Tibial artery (tissue), 4 donors: Measurements from ENCODE around the gene PIGN.

Experiments used
- DNase-seq, 2 donors: peaks; one replicate each; pipeline ENCODE4 v3.0.0-alpha.2; 2019
- H3K27ac ChIP-seq, 2 donors: fragments of 200-600 bp; sonication (generic) in 1 of 2; 1 replicate in 1 of 2; 2 replicates in 1 of 2; pipeline ENCODE4 v1.5.1; 2018 to 2019; ENCODE audit warnings: mild to moderate bottlenecking in 1 of 2
- H3K27me3 ChIP-seq, 2 donors: fragments of 200-600 bp; sonication (generic) in 1 of 2; one replicate each; pipeline versions ENCODE4 v1.5.1 to v1.6.0; 2016 to 2019
- H3K36me3 ChIP-seq, 3 donors: fragments of 200-600 bp; sonication (generic) in 2 of 3; one replicate each; pipeline ENCODE4 v1.5.1; 2016 to 2019; ENCODE audit warnings: mild to moderate bottlenecking in 2 of 3
- H3K4me1 ChIP-seq, 4 donors: fragments of 200-600 bp; sonication (generic) in 2 of 4; 1 replicate in 3 of 4; 2 replicates in 1 of 4; pipeline ENCODE4 v1.5.1; 2016 to 2019
- H3K4me3 ChIP-seq, 2 donors: fragments of 200-600 bp; sonication (generic) in 1 of 2; 1 replicate in 1 of 2; 2 replicates in 1 of 2; pipeline ENCODE4 v1.5.1; 2018 to 2019; ENCODE audit warnings: mild to moderate bottlenecking in 2 of 2
- H3K9me3 ChIP-seq, 3 donors: fragments of 200-600 bp; sonication (generic) in 1 of 3; one replicate each; pipeline ENCODE4 v1.5.1; 2016 to 2019
- intact Hi-C: fragments of 100-400 bp; cut with DNase I; formaldehyde crosslinking; loops from one replicate; pipeline ENCODE4 v1.15.0; 2023; ENCODE audit warnings: low total_unique reads
- TF ChIP-seq, protein P1 (sequence below), 2 experiments: fragments of 200-600 bp in 1 of 2; fragments of 450-650 bp in 1 of 2; IDR thresholded peaks; one replicate each; pipeline ENCODE4 v1.5.1; 2017 to 2019; ENCODE audit warnings: antibody characterized with exemption in 2 of 2, mild to moderate bottlenecking in 1 of 2, moderate library complexity in 1 of 2

Gene PIGN

DNA sequence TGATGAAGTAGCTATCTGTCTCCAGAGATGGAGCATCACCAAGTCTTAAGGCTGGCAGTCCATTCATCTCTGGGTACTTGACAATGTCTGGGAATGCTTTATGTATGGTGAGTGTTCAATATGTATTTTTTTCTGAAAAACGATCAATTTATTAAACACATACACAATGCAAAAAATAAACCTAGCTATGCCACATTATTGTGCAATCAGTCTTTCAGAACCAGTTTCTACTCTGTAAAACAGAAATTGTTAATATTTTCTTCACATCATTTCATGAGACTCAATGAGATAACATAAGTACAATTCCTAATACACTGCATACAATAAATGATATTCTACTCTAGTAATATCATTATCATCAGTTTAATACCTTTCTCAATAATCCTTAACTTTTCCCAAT is 122.5 kb downstream of the PIGN start:
- TF ChIP-seq, protein P1, sequence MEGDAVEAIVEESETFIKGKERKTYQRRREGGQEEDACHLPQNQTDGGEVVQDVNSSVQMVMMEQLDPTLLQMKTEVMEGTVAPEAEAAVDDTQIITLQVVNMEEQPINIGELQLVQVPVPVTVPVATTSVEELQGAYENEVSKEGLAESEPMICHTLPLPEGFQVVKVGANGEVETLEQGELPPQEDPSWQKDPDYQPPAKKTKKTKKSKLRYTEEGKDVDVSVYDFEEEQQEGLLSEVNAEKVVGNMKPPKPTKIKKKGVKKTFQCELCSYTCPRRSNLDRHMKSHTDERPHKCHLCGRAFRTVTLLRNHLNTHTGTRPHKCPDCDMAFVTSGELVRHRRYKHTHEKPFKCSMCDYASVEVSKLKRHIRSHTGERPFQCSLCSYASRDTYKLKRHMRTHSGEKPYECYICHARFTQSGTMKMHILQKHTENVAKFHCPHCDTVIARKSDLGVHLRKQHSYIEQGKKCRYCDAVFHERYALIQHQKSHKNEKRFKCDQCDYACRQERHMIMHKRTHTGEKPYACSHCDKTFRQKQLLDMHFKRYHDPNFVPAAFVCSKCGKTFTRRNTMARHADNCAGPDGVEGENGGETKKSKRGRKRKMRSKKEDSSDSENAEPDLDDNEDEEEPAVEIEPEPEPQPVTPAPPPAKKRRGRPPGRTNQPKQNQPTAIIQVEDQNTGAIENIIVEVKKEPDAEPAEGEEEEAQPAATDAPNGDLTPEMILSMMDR (IDR thresholded peaks at IDR 0.05) = no peak
- Histone ChIP-seq H3K4me3 (no peak overlapping the region), H3K9me3 (no peaks in the 10 kb centered on the region), H3K27ac (no peak overlapping the region), H3K27me3 (no peaks in the 10 kb centered on the region), H3K36me3 (peaks cover 4 to 26% (median 9%) of the 10 kb centered on the region in 3 donors), H3K4me1 (no peaks in the 10 kb centered on the region)
- no peak for DNase-seq
- intact Hi-C loops = no loop called here

DNA sequence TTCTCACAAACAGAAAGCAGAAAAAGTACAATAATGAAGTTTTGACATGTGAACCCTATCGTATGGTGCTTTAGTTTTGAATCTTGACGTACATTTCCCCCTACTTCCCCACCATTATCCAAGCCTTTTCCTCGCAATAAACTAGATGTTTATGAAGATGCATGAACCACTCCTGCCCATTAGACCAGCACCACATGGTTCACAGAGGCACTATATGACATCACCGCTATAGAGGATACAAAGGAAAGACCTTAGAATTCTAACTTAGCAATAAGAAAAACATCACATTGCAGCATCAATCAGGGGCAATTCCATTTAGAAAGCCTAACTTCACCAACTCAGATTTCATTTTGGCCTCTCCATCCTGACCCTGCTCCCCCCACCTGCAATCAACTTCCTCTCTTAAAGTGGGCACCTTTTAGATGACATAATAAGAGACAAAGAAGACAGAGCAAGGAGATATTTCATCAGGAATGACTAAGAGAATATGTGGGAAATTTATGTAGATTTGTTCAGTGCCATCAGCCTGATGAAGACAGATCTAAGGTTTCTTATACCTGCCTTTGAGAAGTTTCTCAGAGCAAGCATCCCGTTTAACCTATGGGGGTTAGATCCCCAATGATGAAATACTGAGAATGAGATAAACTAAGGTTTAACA is 124.9 kb downstream of the PIGN start:
- no peak overlapping the region for H3K4me3 ChIP-seq
- no peaks in the 10 kb centered on the region for H3K9me3 ChIP-seq
- intact Hi-C loops = no loop called here
- H3K27ac ChIP-seq = no peak overlapping the region
- DNase-seq = no peak
- no peaks in the 10 kb centered on the region for H3K4me1 ChIP-seq
- no peaks in the 10 kb centered on the region for H3K27me3 ChIP-seq
- peaks cover 0 to 19% (median under 1%) of the 10 kb centered on the region in 3 donors for H3K36me3 ChIP-seq
- TF ChIP-seq, protein P1 (IDR thresholded peaks at IDR 0.05) = no peak

DNA sequence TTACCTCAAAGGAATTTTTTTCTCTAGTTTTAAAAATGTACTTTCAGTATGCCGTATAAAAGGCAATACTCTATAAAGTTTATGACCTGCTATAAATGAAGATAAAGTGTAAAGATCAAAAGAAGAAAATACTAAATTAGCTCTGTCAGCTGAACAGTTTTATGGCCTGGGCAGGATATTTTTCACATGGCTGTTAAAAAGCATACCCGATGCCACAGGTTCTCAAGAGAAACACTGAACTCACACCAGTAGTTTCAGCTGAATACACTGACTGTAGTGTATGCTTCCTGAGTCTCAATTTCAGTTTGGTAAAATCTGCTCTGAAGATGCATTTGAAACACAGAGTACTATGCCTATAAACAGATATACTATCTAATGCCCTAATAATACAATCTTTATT is 126.0 kb downstream of the PIGN start:
- intact Hi-C loops = no loop called here
- no peaks in the 10 kb centered on the region for H3K4me1 ChIP-seq
- TF ChIP-seq, protein P1 (IDR thresholded peaks at IDR 0.05) = no peak
- H3K9me3 ChIP-seq = no peaks in the 10 kb centered on the region
- H3K36me3 ChIP-seq = peaks cover 0 to 11% (median 0%) of the 10 kb centered on the region in 3 donors
- DNase-seq = no peak
- no peaks in the 10 kb centered on the region for H3K27me3 ChIP-seq
- H3K4me3 ChIP-seq = no peak overlapping the region
- H3K27ac ChIP-seq = no peak overlapping the region

DNA sequence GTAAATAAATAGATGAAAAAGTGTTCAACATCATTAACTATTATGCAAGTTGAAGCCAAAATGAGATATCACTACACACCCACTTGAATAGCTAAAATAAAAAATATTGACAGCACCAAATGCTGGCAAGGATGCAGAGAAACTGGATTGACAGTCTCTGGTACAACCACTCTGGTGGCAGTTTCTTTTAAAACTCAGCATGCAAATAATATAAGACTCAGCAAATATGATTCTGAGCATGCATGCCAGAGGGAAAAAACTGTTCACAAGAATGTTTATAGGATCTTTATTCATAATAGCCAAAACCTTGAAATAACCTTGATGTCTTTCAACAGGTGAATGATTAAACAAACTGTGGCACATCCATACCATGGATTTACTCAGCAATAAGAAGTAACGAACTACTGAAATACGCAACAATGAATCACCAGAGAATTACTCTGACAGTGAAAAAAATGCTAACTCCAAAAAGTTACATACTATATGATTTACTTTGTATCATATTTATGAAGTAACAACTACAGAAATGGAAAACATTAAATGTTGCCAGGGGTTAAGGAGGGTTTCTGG is 131.8 kb downstream of the PIGN start:
- TF ChIP-seq, protein P1 (IDR thresholded peaks at IDR 0.05) = no peak
- intact Hi-C loops = no loop called here
- no peaks in the 10 kb centered on the region for H3K9me3 ChIP-seq
- H3K4me1 ChIP-seq = no peaks in the 10 kb centered on the region
- no peak overlapping the region for H3K4me3 ChIP-seq
- H3K27ac ChIP-seq = no peak overlapping the region
- no peaks in the 10 kb centered on the region for H3K27me3 ChIP-seq
- H3K36me3 ChIP-seq = peaks cover 0 to 4% (median 2%) of the 10 kb centered on the region in 3 donors
- no peak for DNase-seq

DNA sequence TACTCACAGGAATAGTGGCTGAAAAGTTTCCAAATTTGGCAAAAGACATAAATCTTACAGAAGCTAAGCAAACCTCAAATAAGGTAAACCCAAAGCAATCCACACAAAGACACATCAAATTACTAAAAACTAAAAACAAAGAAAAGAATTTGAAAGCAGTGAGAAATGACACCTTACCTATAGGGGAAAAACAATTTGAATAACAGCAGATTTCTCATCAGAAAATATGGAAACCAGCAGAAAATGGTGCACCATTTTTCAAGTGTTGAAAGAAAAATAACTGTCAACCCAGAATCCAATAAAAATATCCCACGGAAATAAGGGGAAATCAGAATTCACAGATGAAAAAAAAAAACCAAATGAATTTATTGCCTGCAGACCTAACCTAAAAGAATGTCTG is 138.6 kb downstream of the PIGN start:
- Histone ChIP-seq H3K9me3 (no peaks in the 10 kb centered on the region), H3K4me3 (no peak overlapping the region), H3K4me1 (no peaks in the 10 kb centered on the region), H3K27me3 (no peaks in the 10 kb centered on the region), H3K36me3 (peaks cover 4 to 9% (median 8%) of the 10 kb centered on the region in 3 donors), H3K27ac (no peak overlapping the region)
- intact Hi-C loops = no loop called here
- DNase-seq = no peak
- TF ChIP-seq, protein P1 (IDR thresholded peaks at IDR 0.05) = no peak
